ENCODE data around the gene HEG1.
A peak's percentile ranks its signal among the peaks of the same experiment; 100 is the strongest.

The HEG1 gene

GRCh38 chr3:124937049-124937448 is 118.7 kb downstream of the HEG1 start:
- no peak for DNase-seq

GRCh38 chr3:124935794-124936542 is 119.8 kb downstream of the HEG1 start:
- DNase-seq, result no peak

GRCh38 chr3:124935264-124935663 is 120.5 kb downstream of the HEG1 start:
- DNase-seq, result no peak

- DNase-seq, result no peak
These were observed 121.2 kb downstream of the HEG1 start, which contains the start of gene MUC13 for GRCh38 chr3:124934577-124934976. Gene MUC13, minus strand, starts transcription at chr3:124934751. Its CDS starts 39 bp downstream, at chr3:124934712.

GRCh38 chr3:124928333-124929202 is 127.2 kb downstream of the HEG1 start:
- peak; percentile 66 to 71 for DNase-seq

GRCh38 chr3:124927574-124928045 is 128.2 kb downstream of the HEG1 start:
- DNase-seq, result no peak

- DNase-seq, result no peak
These were observed 129.2 kb downstream of the HEG1 start for GRCh38 chr3:124926426-124927101.

GRCh38 chr3:124924741-124925140 is 131.1 kb downstream of the HEG1 start:
- no peak for DNase-seq

GRCh38 chr3:124923833-124924232 is 132.0 kb downstream of the HEG1 start:
- DNase-seq, result no peak

- DNase-seq, result no peak
These were observed 135.1 kb downstream of the HEG1 start for GRCh38 chr3:124920718-124921117.

- DNase-seq, result no peak
These were observed 136.0 kb downstream of the HEG1 start for GRCh38 chr3:124919756-124920155.

- DNase-seq, result no peak
These were observed 137.3 kb downstream of the HEG1 start for GRCh38 chr3:124918524-124918923.

- no peak for DNase-seq
These were observed 138.9 kb downstream of the HEG1 start for GRCh38 chr3:124916837-124917409.
